Smooth muscle cell (in vitro differentiated cells): Measurements from ENCODE around the gene ALDH1L1. TPM values are rescaled to one million over a fixed set of nuclear protein-coding genes. Genes with fewer than 3 reads are reported as not detected.

Experiments used
- DNase-seq: peaks from one replicate; lab custom pipeline; 2025; ENCODE audit not compliant: unreplicated experiment; lab: John Stamatoyannopoulos, UW
- H2AFZ ChIP-seq: fragments of 200-600 bp; sonication (generic); 2 replicates; pipeline ENCODE4 v1.6.0; 2016; ENCODE audit warnings: antibody characterized with exemption, low read depth, mild to moderate bottlenecking
- H3F3A ChIP-seq: fragments of 200-600 bp; sonication (generic); 2 replicates; pipeline ENCODE4 v1.6.0; 2017; ENCODE audit warnings: antibody characterized with exemption, low read depth
- H3K27ac ChIP-seq: fragments of 200-600 bp; sonication (generic); 2 replicates; pipeline ENCODE4 v1.5.1; 2016; ENCODE audit warnings: low read depth, mild to moderate bottlenecking
- H3K27me3 ChIP-seq: fragments of 200-600 bp; sonication (generic); 2 replicates; pipeline ENCODE4 v1.6.1; 2016; ENCODE audit warnings: low read depth, mild to moderate bottlenecking
- H3K36me3 ChIP-seq: fragments of 200-600 bp; sonication (generic); 2 replicates; pipeline ENCODE4 v1.5.1; 2016; ENCODE audit warnings: low read depth
- H3K4me1 ChIP-seq: fragments of 200-600 bp; sonication (generic); 2 replicates; pipeline ENCODE4 v1.5.1; 2016; ENCODE audit warnings: low read depth
- H3K4me2 ChIP-seq: fragments of 200-600 bp; sonication (generic); 2 replicates; pipeline ENCODE4 v1.6.0; 2016; ENCODE audit warnings: mild to moderate bottlenecking
- H3K4me3 ChIP-seq: fragments of 200-600 bp; sonication (generic); 2 replicates; pipeline ENCODE4 v1.5.1; 2016; ENCODE audit warnings: mild to moderate bottlenecking
- H3K79me2 ChIP-seq: fragments of 200-600 bp; sonication (generic); 2 replicates; pipeline ENCODE4 v1.6.0; 2016; ENCODE audit warnings: low read depth, mild to moderate bottlenecking
- H3K9ac ChIP-seq: fragments of 200-600 bp; sonication (generic); 2 replicates; pipeline ENCODE4 v1.6.0; 2016; ENCODE audit warnings: low read depth
- H3K9me3 ChIP-seq: fragments of 200-600 bp; sonication (generic); replicated peaks from 2 replicates; pipeline ENCODE4 v1.5.1; 2016; ENCODE audit warnings: low read depth
- H4K20me1 ChIP-seq: fragments of 200-600 bp; sonication (generic); 2 replicates; pipeline ENCODE4 v1.6.0; 2016; ENCODE audit warnings: low read depth
- WGBS: methylation state at CpG from one replicate; pipeline ENCODE4 v1.1.7; 2016; ENCODE audit warnings: low lambda C conversion rate; 5-methylcytosine and 5-hydroxymethylcytosine counted together
- polyA plus RNA-seq: library from polyadenylated mRNA; unstranded; fragments of >200 nt; fragmentation: Nextera tagmentation; extraction: Ambion mirVana; gene quantifications from 2 replicates; pipeline ENCODE4 v1.2.1, GENCODE V29; 2016
- total RNA-seq: library from RNA; depleted of rRNA; stranded (reverse); fragments of >200 nt; gene quantifications from 2 replicates; pipeline ENCODE4 v1.2.3, GENCODE V29; 2014
- TF ChIP-seq, protein P1 (sequence below): fragments of 200-600 bp; sonication (generic); IDR thresholded peaks from 2 replicates; pipeline ENCODE4 v1.5.1; 2017; ENCODE audit warnings: borderline replicate concordance, mild to moderate bottlenecking, antibody characterized with exemption; ENCODE audit not compliant: insufficient read depth, poor library complexity, severe bottlenecking

The ALDH1L1 gene
- total and polyA plus RNA-seq, 2 experiments from 2014 or later = 0.48 TPM; not detected in 1

DNA sequence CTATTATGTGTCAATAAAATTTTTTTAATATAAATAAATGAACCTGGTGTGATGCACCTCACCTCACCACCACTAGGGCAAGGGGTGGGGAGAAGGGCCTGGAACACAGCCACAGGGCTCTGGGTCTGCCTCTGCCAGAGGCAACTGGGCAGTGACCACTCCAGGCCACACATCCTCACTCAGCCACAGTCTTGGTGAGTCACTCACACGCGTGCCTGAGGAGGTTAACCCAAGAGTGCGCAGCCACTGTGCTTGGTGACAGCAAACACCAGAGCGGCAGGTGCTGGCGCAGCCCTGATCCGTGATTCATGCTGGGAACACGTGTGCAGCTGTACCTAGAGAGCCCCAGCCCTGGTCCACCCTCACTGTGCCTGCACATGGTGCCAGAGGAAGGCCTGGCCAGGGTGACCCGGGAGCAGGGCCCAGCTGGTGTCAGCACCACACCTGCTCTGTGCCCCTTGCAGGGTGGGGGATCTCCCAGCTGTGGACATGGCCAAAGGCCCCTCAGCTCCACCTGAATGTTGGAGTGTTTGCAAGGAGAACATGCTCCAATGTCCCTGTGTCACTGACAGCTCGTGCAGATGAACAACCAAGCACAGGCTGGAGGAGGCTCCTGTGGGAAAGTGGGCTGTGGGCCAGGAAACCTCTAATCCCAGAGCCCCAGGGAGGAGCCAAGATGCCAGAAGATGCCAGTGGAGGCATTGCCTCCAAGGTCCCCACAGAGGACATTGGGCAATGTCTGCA lies 98.6 kb downstream of the ALDH1L1 start:
- H3K9ac ChIP-seq = no peak overlapping the region
- WGBS = 81% methylated on average over 9 of the region's 9 CpGs
- DNase-seq = no peak

DNA sequence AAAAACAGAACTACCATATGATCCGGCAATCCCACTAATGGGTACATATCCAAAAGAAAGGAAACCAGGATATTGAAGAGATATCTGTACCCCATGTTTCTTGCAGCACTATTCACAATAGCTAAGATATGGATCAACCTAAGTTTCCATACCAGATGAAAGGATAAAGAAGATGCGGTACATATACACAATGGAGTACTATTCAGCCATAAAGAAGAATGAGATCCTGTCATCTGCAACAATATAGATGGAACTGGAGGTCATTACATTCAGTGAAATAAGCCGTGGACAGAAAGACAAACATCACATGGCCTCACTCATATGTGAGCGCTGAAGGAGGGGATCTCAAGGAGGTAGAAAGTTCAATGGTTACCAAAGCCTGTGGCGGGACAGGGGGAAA lies 99.4 kb downstream of the ALDH1L1 start:
- H3K36me3 ChIP-seq = no peaks in the 10 kb centered on the region
- H3K9me3 ChIP-seq = no peaks in the 10 kb centered on the region
- H3K4me3 ChIP-seq = no peak overlapping the region
- WGBS = 93% methylated on average over 5 of the region's 5 CpGs
- H3K79me2 ChIP-seq = no peaks in the 10 kb centered on the region
- H3K27ac ChIP-seq = no peak overlapping the region
- TF ChIP-seq, protein P1, sequence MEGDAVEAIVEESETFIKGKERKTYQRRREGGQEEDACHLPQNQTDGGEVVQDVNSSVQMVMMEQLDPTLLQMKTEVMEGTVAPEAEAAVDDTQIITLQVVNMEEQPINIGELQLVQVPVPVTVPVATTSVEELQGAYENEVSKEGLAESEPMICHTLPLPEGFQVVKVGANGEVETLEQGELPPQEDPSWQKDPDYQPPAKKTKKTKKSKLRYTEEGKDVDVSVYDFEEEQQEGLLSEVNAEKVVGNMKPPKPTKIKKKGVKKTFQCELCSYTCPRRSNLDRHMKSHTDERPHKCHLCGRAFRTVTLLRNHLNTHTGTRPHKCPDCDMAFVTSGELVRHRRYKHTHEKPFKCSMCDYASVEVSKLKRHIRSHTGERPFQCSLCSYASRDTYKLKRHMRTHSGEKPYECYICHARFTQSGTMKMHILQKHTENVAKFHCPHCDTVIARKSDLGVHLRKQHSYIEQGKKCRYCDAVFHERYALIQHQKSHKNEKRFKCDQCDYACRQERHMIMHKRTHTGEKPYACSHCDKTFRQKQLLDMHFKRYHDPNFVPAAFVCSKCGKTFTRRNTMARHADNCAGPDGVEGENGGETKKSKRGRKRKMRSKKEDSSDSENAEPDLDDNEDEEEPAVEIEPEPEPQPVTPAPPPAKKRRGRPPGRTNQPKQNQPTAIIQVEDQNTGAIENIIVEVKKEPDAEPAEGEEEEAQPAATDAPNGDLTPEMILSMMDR = no peak
- no peak for DNase-seq
- no peak overlapping the region for H3K4me2 ChIP-seq
- H3K4me1 ChIP-seq = peaks cover 5% of the 10 kb centered on the region
- no peak overlapping the region for H3K9ac ChIP-seq
- H2AFZ ChIP-seq = no peak overlapping the region
- no peaks in the 10 kb centered on the region for H3K27me3 ChIP-seq
- H4K20me1 ChIP-seq = no peaks in the 10 kb centered on the region
- H3F3A ChIP-seq = no peaks in the 10 kb centered on the region

More for the DNA sequence above, 98.6 kb downstream of the ALDH1L1 start:
- no peaks in the 10 kb centered on the region for H3K79me2 ChIP-seq
- H2AFZ ChIP-seq = no peak overlapping the region
- no peaks in the 10 kb centered on the region for H3K9me3 ChIP-seq
- H4K20me1 ChIP-seq = no peaks in the 10 kb centered on the region
- H3F3A ChIP-seq = no peaks in the 10 kb centered on the region
- TF ChIP-seq, protein P1 = peak; percentile 38
- H3K4me3 ChIP-seq = no peak overlapping the region
- H3K4me1 ChIP-seq = peaks cover 5% of the 10 kb centered on the region
- H3K27me3 ChIP-seq = no peaks in the 10 kb centered on the region
- H3K27ac ChIP-seq = no peak overlapping the region
- no peak overlapping the region for H3K4me2 ChIP-seq
- no peaks in the 10 kb centered on the region for H3K36me3 ChIP-seq

DNA sequence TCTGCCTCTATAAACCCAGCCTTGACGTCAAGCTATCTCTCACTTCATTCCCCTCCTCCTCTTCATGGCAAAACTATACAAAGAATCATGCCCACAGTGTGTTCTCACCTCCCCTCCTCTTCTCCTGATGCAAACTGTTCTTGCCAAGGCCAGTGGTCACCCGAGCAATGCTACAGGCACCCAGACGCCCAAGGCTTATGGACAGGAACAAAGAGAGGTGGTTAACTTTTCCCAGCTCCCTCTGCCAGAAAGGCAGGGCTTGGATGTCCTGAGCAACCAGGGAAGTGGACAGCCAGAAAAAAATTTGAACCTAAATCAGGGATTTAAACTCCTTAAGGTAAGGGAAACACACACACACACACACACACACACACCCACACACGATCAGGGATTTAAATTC lies 101.5 kb downstream of the ALDH1L1 start:
- Histone ChIP-seq H3K27me3 (no peaks in the 10 kb centered on the region), H3K79me2 (no peaks in the 10 kb centered on the region), H3K9ac (no peak overlapping the region), H3K4me2 (no peak overlapping the region), H3K4me1 (peaks cover 5% of the 10 kb centered on the region), H3K36me3 (peaks cover under 1% of the 10 kb centered on the region), H4K20me1 (no peaks in the 10 kb centered on the region), H3K27ac (no peak overlapping the region), H3K9me3 (peaks cover 6% of the 10 kb centered on the region), H2AFZ (no peak overlapping the region), H3F3A (no peaks in the 10 kb centered on the region), H3K4me3 (no peak overlapping the region)
- no peak for DNase-seq
- TF ChIP-seq, protein P1 = no peak
- 77% methylated on average over 4 of the region's 4 CpGs for WGBS

DNA sequence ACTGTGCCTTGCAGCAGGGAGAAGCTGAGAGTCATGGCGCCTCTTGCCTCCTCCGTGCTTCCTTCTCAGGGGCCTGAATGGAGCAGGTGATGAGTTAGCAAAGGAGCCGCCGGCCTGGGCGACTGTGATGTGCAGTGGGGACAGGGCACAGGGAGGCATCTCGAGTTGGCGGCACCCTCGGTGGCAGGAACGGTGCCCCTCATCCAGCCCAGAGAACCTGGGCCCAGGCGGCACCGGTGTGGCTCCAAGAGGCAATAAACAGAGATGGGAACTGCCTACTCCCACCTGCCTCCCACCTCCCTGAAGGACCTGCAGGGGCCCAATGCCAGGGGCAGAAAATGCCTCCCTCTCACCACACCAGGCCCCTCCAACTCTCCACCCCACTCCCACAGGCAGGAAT lies 102.6 kb downstream of the ALDH1L1 start:
- H3K27ac ChIP-seq = no peak overlapping the region
- no peak overlapping the region for H3K9ac ChIP-seq
- no peaks in the 10 kb centered on the region for H3K4me1 ChIP-seq
- H2AFZ ChIP-seq = no peak overlapping the region
- H3K27me3 ChIP-seq = no peaks in the 10 kb centered on the region
- no peaks in the 10 kb centered on the region for H3K79me2 ChIP-seq
- H3F3A ChIP-seq = no peaks in the 10 kb centered on the region
- TF ChIP-seq, protein P1 = no peak
- H4K20me1 ChIP-seq = no peaks in the 10 kb centered on the region
- 98% methylated on average over 11 of the region's 11 CpGs for WGBS
- no peak for DNase-seq
- no peak overlapping the region for H3K4me2 ChIP-seq
- no peak overlapping the region for H3K4me3 ChIP-seq
- peaks cover 6% of the 10 kb centered on the region for H3K9me3 ChIP-seq
- H3K36me3 ChIP-seq = peaks cover 4% of the 10 kb centered on the region
